Esophagus mucosa (tissue), 1 donor: ENCODE results near the gene GPR146. TPM values are rescaled to one million over a fixed set of nuclear protein-coding genes. Genes with fewer than 3 reads are reported as not detected.
"Not testable (repeated sequence)": the region's sequence is repeated elsewhere in the genome, so short reads cannot be mapped to it uniquely, and the experiment has no call there.

ENCODE experiments used
- ATAC-seq: fragments of 200-7000 bp; cut with Tn5 transposase; one replicate; pipeline ENCODE4 v1.9.1; 2020
- total RNA-seq: library from RNA; stranded (reverse); gene quantifications from one replicate; pipeline ENCODE4 v1.2.4, GENCODE V29; 2023
- donor health status: DM: yes; HTN: yes; CAD: no.

GPR146 gene
- total RNA-seq, 1 donor from 2014 or later, result 2.3 TPM

DNA sequence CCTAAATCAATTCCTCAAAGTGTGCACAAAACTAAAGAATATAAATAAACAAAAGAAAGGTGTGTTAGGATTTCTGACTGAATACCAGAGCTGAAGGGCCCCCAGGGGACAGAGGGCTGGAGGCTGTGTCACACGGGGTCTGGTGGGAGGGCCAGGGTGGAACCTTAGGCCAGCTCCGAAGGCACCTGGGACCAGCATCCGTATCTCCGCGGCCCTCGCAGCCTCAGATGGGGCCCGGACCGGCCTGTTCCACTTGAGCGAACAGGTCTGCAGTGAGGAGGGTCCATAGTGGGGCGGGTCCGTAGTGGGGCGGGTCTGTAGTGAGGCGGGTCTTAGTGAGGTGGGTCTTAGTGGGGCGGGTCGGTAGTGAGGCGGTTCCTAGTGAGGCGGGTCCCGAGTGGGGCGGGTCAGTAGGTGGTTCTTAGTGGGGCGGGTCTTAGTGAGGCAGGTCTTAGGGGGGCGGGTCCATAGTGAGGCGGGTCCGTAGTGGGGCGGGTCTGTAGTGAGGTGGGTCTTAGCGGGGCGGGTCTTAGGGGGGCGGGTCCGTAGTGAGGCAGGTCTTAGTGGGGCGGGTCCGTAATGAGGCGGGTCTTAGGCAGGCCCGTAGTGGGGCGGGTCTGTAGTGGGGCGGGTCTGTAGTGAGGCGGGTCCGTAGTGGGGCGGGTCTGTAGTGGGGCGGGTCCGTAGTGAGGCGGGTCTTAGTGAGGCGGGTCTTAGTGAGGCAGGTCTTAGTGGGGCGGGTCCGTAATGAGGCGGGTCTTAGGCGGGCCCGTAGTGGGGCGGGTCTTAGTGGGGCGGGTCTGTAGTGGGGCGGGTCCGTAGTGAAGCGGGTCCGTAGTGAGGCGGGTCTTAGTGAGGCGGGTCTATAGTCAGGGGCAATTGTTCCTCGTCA, 15.1 kb downstream of the GPR146 start:
- ATAC-seq, result peak; percentile 69

DNA sequence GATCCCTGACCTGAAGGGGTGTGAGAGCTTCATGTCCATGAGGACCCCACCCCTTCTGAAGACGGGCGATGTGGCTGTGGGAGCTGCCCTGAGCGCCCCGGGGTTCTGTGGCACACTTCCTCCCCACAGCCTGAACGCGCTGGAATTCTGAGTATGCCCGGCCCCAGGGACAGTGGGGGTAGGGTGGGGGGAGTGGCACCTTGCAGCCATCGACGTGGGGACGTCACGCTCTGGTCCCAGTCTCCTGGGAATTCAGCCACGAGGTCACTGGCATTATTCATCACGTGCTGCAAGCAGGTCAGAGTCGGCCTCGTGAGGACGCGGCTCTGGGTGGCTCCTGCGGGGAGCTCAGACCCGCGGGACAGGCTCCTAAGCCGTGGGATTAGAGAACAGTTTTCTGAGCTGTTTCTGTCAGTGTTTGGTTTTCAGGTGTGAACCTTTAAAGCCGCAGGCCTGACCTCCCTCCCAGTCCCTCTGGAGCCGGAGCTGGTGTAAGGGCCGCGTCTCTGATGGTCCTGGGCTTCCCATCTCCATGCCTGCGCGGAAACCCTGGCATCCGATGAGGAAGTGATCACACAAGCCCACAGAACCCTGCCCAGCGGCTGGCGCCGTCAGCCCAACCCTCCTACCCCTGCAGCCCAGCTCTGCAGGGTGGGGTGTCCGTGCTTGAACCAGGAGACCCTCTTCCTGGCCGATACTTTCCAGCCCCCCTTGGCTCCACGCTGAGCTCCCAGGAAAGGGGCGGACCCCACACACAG, 16.1 kb downstream of the GPR146 start:
- peak; percentile 6 for ATAC-seq

DNA sequence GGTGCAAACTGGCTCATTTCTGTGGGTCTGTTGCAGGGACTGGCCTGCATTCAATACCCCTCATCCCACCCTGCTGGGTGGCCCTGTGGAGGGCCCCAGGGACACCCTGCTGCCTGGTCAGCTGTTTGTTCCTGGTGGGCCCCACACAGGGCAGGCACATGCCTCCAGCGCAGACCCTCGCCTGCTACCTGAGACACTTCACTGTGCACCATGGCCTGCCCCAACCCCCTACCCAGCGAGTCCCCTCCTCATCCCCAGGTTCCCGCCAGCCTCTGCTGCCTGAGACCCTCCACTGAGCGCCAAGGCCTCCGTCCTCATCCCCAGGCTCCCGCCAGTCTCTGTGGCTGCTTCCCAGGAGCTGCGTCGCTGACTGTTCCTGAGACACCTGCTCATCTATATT, 16.8 kb downstream of the GPR146 start:
- ATAC-seq, result no peak

DNA sequence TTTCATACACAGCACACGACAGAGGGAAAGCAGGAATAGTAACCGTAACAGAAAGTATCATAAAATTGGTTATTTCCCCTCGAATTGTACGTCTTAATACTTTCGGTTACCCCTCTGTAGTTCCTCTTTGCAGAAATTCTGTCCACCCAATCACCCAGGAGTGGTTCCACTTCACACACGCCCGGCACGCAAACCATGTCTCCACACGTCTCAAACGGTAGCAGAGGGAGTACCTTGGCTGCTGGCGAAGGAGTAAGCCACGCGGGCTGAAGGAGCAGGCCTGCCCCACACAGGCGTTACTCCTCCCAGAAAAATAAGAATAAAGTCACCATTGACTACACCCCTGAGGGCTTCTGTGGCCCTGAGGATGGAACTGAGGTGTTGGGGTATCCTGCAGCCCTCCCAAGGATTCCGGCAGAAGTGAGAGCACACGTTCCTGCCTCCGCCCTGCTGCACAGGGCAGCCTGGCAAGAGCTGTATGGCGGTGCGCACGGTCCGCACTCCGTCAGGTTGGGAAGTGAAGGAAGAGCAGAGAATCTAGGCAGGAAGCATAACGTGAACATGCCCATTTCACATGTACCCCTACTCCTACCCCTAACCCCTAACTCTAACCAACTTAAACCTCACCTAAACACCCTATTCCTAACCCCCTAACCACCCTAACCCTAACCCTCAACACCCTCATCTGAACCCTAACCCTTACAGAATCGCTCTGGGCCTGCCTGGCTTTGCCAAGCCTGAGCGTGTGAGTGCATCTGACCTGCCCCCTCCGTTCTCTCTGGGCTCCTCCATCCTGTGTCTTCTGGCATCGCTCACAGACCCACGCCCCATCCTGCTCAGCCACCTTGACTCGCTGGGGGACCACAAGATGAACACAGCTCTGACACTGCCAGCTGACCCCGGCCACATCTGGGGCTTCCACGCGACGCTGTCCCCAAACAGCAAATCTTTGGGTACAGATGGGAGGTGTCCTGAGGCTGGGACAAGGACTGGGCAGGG, 18.2 kb downstream of the GPR146 start:
- ATAC-seq, result peak; percentile 59

DNA sequence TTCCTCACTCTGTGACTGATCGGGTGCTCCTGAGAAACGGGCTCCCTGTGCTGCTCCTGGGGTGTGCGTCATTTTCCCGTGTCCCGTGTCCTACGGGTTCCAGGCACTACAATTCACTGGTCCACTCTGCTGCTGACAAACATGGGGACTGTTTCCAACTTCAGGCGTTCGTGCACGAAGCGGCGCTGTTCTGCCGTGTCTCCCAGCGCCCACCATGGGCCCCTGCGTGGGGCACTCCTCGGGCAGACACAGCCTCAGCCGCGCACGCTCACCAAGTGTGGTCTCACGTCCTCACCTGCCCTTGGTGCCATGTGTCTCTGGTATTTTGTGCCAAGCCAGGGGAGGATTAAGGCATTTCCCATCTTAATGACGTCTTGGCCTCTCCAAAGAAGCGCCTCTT, 19.0 kb downstream of the GPR146 start:
- ATAC-seq, result no peak

DNA sequence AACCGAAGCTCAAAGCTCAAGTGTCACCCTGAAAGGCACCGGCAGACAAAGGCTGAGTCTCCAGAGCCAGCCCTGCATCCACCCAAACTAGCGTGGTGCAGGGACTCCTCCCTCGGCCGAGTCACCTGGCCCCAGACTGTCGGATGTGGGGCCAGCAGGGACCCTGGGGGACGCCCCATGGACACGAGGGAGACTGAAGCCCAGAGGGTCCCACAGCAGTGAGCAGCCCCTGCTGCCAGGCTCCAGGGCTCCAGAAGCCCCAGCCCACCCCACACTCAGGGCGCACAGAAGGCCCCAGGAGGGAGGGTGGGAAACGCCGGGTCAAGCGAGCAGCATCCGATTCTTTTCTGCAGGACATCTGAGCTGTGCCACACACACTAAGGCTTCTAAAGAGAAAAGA, 20.2 kb downstream of the GPR146 start:
- ATAC-seq, result no peak

DNA sequence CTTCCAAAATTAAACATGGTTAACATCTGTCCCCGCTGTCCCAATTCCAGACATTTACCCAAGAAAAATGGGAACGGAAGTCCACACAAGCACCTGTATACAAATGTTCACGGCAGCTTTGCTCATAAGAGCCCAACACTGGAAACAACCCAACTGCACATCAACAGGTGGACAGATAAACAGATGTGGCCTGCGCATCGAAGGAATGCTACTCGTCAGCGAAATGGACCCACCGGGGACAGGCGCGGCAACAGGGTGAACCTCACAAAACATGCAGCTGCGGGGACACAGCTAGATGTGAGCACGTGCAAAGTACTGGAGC, 20.9 kb downstream of the GPR146 start:
- no peak for ATAC-seq

DNA sequence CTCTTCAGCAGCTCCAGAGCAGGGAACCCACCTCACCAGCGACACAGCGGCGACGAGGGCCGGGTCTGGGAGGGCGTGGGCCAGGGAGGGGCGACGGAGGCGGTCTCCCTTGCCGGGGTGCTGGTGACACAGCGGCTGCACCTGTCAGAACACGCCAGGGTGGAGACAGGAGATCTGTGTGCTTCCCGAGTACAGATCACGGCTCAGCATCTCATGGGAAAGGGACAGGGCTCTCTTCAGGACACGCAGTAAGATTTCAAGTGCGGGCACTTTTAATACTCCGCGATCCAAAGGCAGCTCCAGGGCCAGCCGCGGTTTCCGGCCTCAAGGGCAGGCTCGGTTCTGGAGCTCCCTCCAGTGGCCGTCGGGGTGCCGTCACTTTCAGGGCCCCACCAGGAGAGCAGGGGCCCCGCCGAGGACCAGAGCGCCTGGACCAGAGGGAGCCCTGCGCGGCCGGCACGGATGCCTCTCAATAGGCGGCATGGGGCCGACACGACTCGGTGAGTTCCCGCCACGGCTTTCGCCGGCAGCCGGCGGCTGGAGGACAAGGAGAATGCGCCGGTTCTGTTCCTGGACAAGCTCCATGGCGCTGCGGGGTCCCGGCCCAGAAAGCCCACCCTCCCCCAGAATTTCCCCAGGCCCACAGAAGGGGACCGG, 21.4 kb downstream of the GPR146 start:
- peak; percentile 82 for ATAC-seq

DNA sequence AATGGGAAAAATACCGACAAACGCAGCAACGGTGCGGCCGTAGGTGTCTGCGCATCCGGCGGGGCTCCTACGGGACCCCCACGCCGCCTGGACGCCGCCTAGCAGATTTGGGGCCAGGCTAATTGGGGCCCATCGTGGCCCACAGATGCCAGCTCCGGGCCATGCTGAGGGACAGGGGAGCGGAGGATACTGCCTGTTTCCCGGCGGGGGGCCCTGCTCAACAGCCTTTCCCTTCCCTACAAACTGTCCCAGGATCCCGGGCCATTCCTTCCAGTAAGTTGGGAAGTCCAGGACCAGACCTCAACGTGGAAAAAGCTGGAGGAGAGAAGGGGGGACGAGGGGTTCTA, 21.9 kb downstream of the GPR146 start:
- no peak for ATAC-seq

DNA sequence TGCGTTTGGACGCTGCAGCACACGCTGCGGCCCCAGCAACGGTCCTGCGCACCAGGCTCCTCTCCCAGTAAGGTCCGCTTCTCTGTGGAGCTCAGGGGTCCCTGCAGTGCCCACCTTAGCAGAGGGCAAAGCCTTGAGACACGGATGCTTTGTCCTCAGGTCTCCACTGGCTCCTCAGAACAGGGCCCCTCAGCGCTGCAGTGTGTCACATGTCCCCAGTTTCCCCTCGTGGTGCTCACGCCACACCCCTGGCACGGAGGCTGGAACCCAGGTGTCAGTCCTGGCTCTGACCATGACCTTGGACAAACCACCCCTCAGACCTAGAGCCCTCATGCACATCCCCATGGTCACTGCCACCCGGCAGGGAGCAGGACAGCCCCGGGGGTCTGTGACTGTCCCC, 23.7 kb downstream of the GPR146 start:
- no peak for ATAC-seq

DNA sequence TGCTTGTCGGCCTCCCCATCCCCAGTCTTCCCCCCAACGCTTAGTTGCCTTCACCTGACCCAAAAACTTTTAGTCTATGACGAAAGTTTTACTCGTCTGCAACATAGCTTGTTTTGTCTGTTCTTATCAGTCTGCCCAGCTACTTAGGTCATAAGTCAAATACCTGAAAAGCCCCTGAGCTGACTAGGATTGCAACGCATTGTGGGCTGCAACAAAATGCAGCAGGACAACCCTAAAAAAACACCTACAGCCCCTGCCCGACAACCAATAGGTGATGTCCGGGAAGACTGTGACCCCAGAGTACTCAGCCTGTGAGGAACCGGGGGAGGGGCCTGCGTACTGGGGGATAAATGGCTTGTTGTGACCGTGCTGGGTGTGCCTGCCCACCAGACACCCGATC, 24.3 kb downstream of the GPR146 start:
- ATAC-seq, result no peak

DNA sequence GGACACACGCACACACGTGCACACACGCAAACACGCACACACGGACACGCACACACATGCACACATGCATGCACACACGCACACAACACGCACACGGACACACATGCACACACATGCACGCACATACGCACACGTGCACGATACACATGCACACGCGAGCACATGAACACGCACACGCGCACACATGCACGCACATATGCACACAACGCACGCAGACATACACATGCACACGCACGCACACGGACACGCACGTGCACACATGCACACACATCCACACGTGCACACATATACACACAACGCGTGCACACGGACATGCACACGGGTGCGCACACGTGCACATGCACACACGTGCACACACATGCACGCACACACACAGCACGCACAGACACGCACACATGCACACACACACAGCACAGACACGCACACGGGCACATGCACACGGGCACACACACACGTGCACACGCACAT, 26.2 kb downstream of the GPR146 start:
- no peak for ATAC-seq

DNA sequence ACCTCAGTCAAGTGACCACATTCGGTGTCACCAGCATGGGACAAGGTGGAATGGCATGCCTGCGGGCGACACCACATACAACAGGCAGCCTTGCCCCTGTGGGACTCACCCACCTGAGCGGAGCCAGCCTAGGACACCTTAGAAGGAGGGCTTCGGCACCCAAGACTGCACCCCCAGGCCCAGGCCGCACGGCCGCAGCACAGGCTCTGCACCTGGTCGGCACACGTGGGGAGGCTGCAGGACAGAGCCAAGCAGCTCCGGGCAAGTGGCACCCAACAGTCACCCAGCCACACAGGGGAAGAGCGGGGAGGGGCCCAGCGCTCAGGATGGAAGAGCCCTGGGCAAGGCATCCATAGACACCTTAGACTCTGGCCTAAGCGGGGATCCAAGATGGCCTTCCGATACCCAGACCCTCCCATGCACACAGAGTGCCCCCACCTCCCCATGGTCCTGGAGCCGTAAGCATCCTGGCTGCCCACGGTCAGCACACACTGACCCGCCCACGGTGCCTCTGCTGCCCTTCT, 27.4 kb downstream of the GPR146 start:
- ATAC-seq, result no peak

DNA sequence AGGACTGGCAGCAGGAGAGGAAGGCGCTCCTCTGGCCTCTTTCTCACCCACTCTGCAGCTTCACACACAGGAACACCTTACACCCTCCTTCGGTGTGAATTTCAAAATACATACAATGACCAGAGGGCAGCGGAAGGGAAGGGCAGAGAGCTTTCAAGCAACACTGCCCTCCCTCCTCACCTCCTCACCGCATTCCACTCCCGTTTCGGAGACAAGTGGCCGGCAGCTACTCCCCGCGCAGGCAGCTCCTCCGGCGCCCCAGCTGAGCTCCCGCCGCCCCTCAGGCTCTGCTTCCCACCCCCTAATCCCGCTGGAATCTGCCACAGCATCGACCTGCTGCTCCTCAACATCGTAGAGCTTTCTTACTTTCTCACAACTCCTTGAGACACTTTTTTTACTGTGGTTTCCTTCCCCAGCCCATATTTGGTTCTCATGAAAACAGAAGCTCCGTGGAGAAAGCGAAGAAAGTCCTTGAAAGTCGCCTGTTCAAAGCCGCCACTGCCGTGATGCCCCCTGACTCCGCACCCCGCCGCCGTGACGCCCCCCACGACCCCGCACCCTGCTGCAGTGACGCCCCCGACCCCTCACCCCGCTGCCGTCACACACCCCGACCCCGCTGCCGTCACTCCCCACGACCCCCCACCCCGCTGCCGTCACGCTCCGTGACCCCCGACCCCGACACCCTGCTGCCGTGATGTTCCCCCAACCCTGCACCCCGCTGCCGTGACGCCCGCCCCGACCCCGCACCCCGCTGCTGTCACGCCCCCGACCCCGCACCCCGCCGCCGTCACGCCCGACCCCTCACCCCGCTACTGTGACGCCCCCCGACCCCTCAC, 29.0 kb downstream of the GPR146 start:
- ATAC-seq, result no peak

DNA sequence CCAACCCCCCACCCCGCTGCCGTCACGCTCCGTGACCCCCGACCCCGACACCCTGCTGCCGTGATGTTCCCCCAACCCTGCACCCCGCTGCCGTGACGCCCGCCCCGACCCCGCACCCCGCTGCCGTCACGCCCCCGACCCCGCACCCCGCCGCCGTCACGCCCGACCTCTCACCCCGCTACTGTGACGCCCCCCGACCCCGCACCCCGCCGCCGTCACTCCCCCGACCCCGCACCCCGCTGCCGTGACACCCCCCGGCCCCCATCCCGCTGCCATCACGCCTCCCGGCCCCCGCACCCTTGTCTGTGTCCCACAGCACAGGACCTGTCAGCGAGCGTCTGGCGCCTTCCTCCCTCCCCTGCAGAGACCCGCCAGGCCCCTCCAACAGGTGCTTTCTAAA, 29.7 kb downstream of the GPR146 start:
- ATAC-seq, result not testable (repeated sequence)

DNA sequence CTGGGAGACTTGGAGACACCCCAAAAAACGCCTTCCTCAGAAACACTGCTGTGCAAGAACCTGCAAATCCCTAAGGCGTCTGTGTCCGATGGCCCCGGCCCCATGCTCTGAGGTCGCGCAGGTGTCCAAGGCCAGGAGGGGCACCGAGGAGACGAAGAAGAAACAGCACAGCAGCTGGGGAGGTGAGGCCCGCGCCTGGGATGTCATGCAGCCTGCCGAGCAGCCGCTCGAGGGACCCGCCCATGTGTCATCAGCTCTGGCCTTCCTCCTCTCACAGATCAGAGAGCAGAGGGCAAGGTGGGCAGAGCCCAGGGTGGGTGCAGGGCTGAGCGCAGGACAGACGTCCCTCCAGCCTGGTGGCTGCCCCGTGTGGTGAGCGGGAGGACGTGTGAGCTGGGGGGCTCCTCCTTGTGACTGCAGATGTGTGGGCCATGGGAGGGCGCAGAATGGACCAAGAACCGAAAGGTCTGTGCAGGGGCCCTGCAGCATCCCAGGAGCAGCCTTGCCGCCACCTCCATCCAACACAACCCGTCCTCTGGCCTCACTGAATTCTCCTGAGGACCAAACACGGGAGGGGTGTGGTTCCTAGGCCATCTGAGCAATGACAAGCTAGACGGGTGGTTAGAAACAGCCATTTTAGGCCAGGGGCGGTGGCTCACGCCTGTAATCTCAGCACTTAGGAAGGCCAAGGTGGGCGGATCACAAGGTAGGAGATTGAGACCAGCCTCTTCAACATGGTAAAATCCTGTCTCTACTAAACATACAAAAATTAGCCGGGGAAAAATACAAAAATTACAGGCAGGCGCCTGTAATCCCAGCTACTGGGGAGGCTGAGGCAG, 30.5 kb downstream of the GPR146 start:
- no peak for ATAC-seq

DNA sequence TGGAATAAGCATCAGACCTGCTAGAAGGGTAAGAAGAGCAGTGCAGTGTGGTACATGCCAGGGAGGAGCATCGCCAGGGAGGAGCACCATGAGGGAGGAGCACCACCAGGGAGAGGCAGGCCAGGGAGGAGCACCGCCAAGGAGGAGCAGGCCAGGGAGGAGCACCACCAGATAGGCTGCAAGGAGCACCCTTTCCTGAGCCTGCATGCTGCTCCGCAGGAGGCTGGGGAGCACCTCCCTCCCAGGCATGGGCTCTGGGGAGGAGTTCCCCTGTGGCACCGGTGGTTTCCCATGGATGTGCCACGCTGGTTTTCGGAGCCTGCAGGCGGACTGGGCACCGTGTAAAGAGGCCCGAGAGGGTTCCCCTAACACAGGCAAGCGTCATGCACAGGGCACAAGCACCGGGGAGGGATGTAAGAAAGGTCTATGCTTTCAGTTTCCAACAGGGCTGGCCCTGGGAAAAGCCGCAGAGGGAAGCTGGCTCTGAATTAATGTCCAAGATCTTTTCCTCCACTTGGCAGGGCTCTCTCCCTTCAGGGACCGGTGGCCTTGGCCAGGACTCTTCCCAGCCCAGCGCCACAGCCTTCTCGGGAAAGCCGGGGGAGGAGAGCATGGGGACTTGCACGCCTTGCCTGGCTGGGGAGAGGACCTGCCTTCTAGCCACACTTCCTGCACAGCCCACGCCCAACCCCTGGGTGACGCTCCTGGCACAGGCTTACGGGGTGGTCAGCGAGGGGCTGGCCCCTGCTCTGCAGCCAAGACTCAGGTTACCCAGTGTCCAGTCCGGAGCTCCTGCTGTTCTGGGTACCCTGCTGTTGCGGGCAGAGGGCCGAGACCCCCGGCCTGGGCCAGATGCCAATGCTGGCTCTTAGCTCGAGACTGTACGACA, 32.1 kb downstream of the GPR146 start:
- peak; percentile 68 for ATAC-seq

DNA sequence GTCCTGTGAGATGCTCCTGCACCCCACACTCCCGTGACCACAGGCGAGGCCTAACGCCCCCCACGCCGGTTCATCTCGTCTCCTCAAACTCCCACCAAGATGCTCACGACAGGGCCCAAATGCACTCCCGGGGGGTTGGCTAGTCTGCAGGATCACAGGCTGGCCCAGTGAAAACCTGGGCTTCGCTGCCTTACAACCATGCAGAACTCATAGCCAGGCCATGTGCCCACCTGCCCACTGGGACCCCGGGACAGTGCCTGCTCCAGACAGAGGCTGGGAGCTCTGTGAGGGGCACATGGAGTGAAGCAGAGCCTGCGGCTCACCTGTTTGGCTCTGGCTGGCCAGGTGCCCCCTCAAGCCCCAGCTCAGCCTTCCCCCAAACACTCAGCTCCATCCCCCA, 34.2 kb downstream of the GPR146 start:
- no peak for ATAC-seq

DNA sequence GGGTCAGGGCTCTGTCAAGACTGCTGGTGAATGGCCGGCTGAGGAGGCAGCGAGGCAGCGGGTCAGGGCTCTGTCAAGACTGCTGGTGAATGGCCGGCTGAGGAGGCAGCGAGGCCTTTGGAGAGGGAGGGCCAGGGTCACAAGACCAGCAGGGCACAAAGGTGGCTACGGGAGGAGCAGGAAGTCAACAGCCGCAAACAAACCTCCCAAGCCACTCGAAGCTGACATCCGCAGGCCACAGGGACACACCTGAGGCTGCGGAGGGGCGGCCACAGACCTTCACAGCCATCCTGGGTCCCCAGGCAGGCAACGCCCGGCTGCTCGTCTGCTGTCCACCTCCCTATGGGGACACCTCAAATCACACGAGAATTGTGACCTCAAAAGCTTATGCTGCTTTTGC, 34.6 kb downstream of the GPR146 start:
- no peak for ATAC-seq
